Measurements from ENCODE around the gene OR5AN1. TPM values are rescaled to one million over a fixed set of nuclear protein-coding genes. Genes with fewer than 3 reads are reported as not detected.

Gene OR5AN1
- not detected in 2 replicates for total RNA-seq (2014; rRNA removed; shearing (Covaris generic))

GRCh38 chr11:59358595-59358994, at the start of gene OR5AN1:
Gene OR5AN1, plus strand, starts transcription at chr11:59358895. Its CDS starts 5,564 bp downstream, at chr11:59364459.

Other genes starting within 250 kb of the OR5AN1 start
- gene FAM111A, start 216.0 kb upstream of the OR5AN1 start, total RNA-seq (2014; rRNA removed; shearing (Covaris generic)) = 47.0 and 58.7 TPM in 2 replicates
- 0.30 and 0.90 TPM in 2 replicates for gene DTX4, start 186.8 kb upstream of the OR5AN1 start, total RNA-seq (2014; rRNA removed; shearing (Covaris generic))
- gene MPEG1, start 146.0 kb upstream of the OR5AN1 start, total RNA-seq (2014; rRNA removed; shearing (Covaris generic)) = not detected in 2 replicates
- not detected in 2 replicates for gene OR5A2, start 67.5 kb downstream of the OR5AN1 start, total RNA-seq (2014; rRNA removed; shearing (Covaris generic))
- gene OR5A1, start 77.6 kb downstream of the OR5AN1 start, total RNA-seq (2014; rRNA removed; shearing (Covaris generic)) = not detected in 2 replicates
- gene OR4D6, start 98.1 kb downstream of the OR5AN1 start, total RNA-seq (2014; rRNA removed; shearing (Covaris generic)) = not detected in 2 replicates
- gene OR4D10, start 114.4 kb downstream of the OR5AN1 start, total RNA-seq (2014; rRNA removed; shearing (Covaris generic)) = not detected in 2 replicates
- gene OR4D11, start 144.7 kb downstream of the OR5AN1 start, total RNA-seq (2014; rRNA removed; shearing (Covaris generic)) = not detected in 2 replicates
- gene OR4D9, start 152.6 kb downstream of the OR5AN1 start, total RNA-seq (2014; rRNA removed; shearing (Covaris generic)) = not detected in 2 replicates

Data from A375 (cell line).